GM18508 (cell line): ENCODE data around the gene TGFBR3.

Experiments used
- ATAC-seq: cut with Tn5 transposase; IDR thresholded peaks from one replicate; pipeline ENCODE4 v1.9.1; 2021; ENCODE audit warnings: moderate number of reproducible peaks; ENCODE audit not compliant: insufficient read depth, unreplicated experiment

Gene TGFBR3

GRCh38 chr1:91884459-91885212, 1.3 kb downstream of the TGFBR3 start:
- ATAC-seq = no peak

- ATAC-seq = no peak
These were observed 2.5 kb downstream of the TGFBR3 start for GRCh38 chr1:91883470-91883869.

GRCh38 chr1:91881280-91881679, 4.7 kb downstream of the TGFBR3 start:
- no peak for ATAC-seq

GRCh38 chr1:91879733-91880132, 6.2 kb downstream of the TGFBR3 start:
- ATAC-seq = no peak

- peak; percentile 49 for ATAC-seq
These were observed 8.3 kb downstream of the TGFBR3 start for GRCh38 chr1:91877574-91878208.

GRCh38 chr1:91876781-91877573, 9.0 kb downstream of the TGFBR3 start:
- ATAC-seq = no peak

GRCh38 chr1:91876040-91876470, 9.9 kb downstream of the TGFBR3 start:
- peak; percentile 92 for ATAC-seq

GRCh38 chr1:91874167-91874566, 11.8 kb downstream of the TGFBR3 start:
- no peak for ATAC-seq

- no peak for ATAC-seq
These were observed 13.3 kb downstream of the TGFBR3 start for GRCh38 chr1:91872559-91873081.

- ATAC-seq = no peak
These were observed 14.0 kb downstream of the TGFBR3 start for GRCh38 chr1:91872000-91872399.

- ATAC-seq = no peak
These were observed 15.6 kb downstream of the TGFBR3 start for GRCh38 chr1:91870322-91870721.

- ATAC-seq = no peak
These were observed 19.5 kb downstream of the TGFBR3 start for GRCh38 chr1:91866425-91866824.

- no peak for ATAC-seq
These were observed 21.8 kb downstream of the TGFBR3 start for GRCh38 chr1:91864017-91864700.

GRCh38 chr1:91863498-91863897, 22.5 kb downstream of the TGFBR3 start:
- ATAC-seq = no peak

- no peak for ATAC-seq
These were observed 23.8 kb downstream of the TGFBR3 start for GRCh38 chr1:91862120-91862519.

- ATAC-seq = no peak
These were observed 28.3 kb downstream of the TGFBR3 start for GRCh38 chr1:91857557-91858239.

GRCh38 chr1:91856996-91857395, 29.0 kb downstream of the TGFBR3 start:
- no peak for ATAC-seq

- ATAC-seq = no peak
These were observed 31.0 kb downstream of the TGFBR3 start for GRCh38 chr1:91854852-91855534.

GRCh38 chr1:91853397-91853796, 32.6 kb downstream of the TGFBR3 start:
- no peak for ATAC-seq
